GM10266 (cell line): ENCODE results near the gene USP34.
"Not testable (repeated sequence)": the region's sequence is repeated elsewhere in the genome, so short reads cannot be mapped to it uniquely, and the experiment has no call there.

Experiments
- DNase-seq: peaks from one replicate; pipeline ENCODE4 v3.0.0; 2012; ENCODE audit errors: extremely low spot score
- TF ChIP-seq, protein P1 (sequence below): IDR thresholded peaks from 2 replicates; pipeline ENCODE4 v1.5.1; 2012; ENCODE audit warnings: mild to moderate bottlenecking, low read depth; ENCODE audit not compliant: control insufficient read depth, insufficient read depth; ENCODE audit errors: missing control alignments

The USP34 gene

DNA sequence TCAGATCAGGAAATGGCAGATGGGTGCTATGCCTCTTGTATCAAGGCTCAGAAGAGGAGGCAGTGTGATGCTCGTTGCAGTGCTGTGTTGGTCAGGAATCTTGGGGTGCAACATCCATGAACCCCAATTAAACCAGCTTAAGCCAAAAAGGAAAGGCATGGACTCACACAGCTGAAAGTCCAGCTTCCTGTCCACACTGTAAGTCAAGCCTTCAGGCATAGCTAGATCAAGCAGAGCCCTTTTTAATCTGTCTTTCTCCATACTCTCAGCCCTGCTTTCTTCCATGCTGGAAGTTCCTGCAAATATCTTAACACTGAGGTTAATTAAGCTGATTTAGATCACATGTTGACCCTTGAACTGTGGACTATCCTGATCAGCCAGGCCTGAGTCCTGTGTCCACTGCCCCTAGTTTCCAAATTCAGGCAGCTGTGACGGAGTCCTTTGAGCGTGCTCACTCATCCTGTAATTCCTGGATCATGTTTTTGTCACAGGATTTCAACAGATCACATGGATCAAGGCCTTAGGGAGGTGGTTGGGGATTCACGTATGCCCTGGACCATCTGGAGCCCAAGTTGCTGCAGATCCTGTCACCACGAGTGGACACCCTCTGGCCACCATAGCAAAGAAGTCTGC, 313.4 kb downstream of the USP34 start:
- TF ChIP-seq, protein P1, sequence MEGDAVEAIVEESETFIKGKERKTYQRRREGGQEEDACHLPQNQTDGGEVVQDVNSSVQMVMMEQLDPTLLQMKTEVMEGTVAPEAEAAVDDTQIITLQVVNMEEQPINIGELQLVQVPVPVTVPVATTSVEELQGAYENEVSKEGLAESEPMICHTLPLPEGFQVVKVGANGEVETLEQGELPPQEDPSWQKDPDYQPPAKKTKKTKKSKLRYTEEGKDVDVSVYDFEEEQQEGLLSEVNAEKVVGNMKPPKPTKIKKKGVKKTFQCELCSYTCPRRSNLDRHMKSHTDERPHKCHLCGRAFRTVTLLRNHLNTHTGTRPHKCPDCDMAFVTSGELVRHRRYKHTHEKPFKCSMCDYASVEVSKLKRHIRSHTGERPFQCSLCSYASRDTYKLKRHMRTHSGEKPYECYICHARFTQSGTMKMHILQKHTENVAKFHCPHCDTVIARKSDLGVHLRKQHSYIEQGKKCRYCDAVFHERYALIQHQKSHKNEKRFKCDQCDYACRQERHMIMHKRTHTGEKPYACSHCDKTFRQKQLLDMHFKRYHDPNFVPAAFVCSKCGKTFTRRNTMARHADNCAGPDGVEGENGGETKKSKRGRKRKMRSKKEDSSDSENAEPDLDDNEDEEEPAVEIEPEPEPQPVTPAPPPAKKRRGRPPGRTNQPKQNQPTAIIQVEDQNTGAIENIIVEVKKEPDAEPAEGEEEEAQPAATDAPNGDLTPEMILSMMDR, result no peak
- no peak for DNase-seq

DNA sequence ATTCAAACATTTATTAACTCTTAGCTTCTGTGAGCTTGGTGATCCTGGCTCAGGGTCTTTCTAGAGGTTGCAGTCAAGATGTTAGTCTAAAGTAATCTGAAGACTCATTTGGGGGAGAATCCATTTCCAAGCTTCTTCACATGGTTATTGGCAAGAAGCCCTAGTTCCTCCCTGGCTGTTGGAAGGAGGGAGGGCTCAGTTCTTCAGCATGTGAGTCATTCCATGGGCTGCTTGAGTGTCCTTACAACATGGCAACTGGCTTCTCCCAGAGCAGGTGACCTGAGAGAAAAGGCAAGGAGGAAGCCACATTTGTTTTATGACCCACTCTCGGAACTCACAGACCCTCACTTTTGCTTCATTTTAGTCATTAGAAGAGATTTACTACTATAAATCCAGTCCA, 319.5 kb downstream of the USP34 start:
- TF ChIP-seq, protein P1, result no peak
- no peak for DNase-seq

DNA sequence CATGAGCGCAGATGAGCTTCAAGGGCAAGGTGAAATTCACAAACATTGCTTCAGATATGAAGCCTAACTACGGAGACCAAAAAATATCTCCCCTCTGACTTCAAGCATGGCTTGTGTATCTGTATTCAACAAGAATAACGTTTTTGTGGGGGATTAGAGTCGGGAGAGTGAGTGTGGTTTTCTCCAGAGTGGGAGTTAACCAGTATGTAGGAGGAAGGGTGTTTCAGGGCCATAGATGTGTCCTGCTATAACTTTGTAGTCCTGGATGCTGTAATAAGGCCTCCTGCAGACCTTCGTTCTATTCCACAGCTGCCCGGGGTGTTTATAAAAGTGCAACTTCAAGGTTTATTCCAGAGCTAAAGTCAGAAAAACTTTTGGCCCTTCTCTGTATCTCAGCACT, 321.8 kb downstream of the USP34 start:
- no peak for DNase-seq
- TF ChIP-seq, protein P1, result no peak

DNA sequence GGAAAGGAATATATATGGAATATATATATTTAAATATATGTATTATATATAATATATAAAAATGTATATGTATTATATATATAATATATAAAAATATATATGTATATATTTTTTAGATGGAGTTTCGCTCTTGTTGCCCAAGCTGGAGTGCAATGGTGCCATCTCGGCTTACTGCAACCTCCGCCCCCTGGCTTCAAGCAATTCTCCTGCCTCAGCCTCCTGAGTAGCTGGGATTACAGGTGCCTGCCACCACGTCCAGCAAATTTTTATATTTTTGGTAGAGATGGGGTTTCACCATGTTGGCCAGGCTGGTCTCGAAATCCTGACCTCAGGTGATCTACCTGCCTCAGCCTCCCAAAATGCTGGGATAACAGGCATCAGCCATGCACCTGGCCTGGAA, 322.8 kb downstream of the USP34 start:
- DNase-seq, result not testable (repeated sequence)

DNA sequence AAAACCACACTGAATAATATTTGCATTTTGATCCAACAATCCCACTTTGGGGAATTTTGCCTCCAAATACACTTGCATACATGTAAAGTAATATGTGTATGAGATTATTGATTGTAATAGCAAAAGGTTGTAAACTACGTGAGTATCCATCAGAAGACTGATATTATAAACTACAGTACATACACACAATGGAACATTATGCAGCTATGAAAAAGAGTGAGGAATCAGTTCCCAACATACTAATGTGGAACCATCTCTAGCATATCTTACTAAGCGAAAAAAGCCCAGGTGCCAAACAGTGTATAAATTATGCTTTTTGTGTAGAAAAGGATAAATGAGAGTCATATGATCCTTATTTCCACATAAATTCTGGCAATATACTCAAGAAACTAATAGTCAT, 324.9 kb downstream of the USP34 start:
- TF ChIP-seq, protein P1, result no peak
- DNase-seq, result no peak

DNA sequence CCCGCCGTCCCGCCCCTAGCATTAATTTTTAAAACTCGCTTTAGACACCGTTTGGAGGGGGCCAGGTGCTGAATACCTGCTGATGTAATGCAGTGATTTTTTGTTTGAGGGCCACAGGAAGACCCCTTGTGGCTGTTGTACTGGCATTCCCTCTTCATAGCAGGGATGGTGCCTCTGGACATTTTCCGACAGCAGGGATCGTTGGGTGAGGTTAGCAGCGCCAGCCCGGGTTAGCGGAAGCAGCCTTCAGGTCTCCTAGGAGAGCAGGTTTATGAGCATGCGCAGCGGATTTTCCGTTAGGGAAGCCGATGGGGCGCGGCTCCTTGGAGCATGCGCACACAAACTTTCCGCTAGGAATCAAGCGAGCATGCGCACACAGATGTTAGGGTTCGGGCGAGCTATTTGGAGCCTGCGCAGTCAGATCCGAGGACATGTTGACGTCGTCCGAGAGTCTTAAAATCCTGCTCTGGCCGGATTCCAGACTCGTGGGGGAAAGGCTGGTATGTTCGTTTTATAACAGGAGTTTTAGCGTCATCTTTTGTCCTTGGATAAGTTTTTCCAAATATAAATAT, 326.1 kb downstream of the USP34 start:
- DNase-seq, result peak; percentile 93
- TF ChIP-seq, protein P1, result no peak

DNA sequence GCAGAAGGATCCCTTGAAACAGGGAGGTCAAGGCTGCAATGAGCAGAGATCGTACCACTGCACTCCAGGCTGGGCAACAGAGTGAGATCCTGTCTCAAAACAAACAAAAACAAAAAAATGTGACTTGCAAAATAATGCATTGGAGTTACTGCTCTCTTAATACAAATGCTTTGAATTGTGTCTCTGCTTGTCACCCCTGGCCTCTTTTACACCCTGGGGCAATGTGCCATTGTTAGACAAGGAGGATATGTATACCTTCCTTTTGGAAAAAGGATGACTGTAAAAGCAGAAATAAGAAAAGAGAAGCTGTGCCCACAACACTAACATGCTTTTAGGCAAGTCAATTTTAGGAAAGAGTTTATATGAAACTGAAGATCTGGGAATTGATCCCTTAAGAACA, 329.7 kb downstream of the USP34 start:
- no peak for DNase-seq
- TF ChIP-seq, protein P1, result no peak

DNA sequence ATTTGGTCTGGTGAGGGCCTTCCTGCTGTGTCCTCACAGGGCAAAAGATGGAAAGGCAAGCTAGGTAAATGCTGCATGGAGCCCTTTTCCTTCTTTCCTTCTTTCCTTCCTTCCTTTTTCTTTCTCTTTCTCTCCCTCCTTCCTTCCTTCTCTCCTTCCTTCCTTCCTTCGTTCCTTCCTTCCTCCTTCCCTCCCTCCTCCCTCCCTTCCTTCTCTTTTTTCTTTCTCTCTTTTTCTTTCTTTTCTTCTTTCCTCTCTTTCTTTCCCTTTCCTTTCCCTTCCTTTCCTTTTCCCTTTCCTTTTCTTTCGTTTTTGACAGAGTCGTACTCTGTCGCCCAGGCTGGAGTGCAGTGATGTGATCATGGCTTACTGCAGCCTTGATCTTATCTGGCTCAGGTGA, 332.0 kb downstream of the USP34 start:
- no peak for DNase-seq
- TF ChIP-seq, protein P1, result no peak
